GM18508 (cell line): Measurements from ENCODE around the gene PIEZO2.

Source experiments
- ATAC-seq: cut with Tn5 transposase; IDR thresholded peaks from one replicate; pipeline ENCODE4 v1.9.1; 2021; ENCODE audit warnings: moderate number of reproducible peaks; ENCODE audit not compliant: insufficient read depth, unreplicated experiment

Gene PIEZO2

GRCh38 chr18:10826400-10826799 is 323.0 kb downstream of the PIEZO2 start:
- no peak for ATAC-seq

- ATAC-seq: no peak
Observed at GRCh38 chr18:10822456-10822855, 326.9 kb downstream of the PIEZO2 start.

- ATAC-seq: no peak
Observed at GRCh38 chr18:10820681-10821080, 328.7 kb downstream of the PIEZO2 start.

DNA sequence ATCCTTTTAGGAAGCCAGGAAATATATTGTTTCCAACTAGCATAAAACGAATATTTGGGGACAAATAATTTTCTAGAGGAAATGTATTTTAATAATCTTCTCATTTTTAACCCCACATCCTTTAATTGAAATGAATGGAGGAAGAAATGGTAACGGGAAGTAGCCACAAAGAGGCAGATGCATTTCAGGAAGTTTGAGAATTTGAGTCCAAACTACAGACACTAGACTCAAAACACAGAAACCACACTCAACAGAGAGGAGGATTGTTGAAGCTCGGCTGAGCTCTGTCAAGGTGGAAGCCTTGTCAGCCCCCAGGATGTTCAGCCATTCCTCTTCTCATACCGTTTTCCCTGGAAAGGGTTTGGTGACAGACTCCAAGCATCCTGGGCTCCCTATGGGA is 335.0 kb downstream of the PIEZO2 start:
- no peak for ATAC-seq

- ATAC-seq: no peak
Observed at GRCh38 chr18:10805587-10806118, 343.7 kb downstream of the PIEZO2 start.

DNA sequence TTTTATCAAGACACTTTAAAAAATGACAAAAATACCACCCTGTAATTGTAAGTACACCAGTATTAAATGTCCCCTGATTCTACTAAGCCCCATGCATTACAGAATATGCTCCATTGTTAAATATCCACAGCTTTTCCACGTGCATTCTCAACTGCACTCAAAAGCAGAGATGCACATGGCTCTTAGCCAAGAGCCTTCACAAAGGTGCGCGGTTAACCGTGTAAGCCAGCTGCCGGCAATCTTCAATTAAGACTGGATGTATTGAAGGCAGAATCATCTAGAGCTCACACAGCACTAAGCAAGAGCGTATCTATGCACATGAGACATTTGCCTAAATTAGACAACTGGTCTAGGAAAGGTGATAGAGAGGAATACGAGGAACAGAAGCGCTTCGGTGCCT is 345.2 kb downstream of the PIEZO2 start:
- no peak for ATAC-seq

GRCh38 chr18:10798727-10799550 is 350.4 kb downstream of the PIEZO2 start:
- ATAC-seq: no peak

GRCh38 chr18:10797896-10798295 is 351.5 kb downstream of the PIEZO2 start:
- no peak for ATAC-seq

GRCh38 chr18:10794771-10795170 is 354.6 kb downstream of the PIEZO2 start:
- ATAC-seq: no peak

GRCh38 chr18:10793730-10794370 is 355.5 kb downstream of the PIEZO2 start:
- no peak for ATAC-seq

- no peak for ATAC-seq
Observed at GRCh38 chr18:10792181-10792580, 357.2 kb downstream of the PIEZO2 start.

DNA sequence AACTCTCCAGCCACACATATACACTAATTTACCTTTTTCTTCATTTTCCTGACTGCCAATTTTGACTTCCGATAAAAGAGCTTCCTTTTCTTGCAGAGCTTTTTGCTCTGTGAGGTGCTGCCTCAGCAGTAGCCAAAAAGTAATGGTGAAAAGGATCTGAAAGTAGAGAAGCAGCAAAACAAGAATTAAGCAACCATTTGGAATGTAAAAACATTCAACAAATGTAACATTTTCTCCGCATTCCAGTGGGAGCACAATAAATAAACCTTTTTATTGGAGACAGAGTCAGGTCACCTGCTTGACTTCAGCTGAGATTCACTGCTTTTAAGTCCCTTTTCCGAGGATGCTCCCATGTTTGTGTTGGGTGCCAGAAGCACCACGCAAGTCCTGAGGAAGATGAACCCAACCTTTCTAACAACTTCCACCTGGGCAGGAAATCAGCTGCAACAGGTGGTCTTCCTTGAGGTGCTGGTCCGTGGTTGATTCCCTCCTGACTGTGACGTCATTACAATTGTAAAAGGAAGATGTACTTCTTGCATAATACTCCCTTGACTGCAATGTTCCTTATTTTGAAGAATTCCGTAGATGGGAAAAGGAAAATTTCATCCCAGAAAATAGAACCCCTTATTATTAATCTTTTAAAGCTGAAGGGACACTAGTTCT is 358.1 kb downstream of the PIEZO2 start:
- ATAC-seq: no peak

GRCh38 chr18:10789180-10789579 is 360.2 kb downstream of the PIEZO2 start:
- ATAC-seq: no peak

DNA sequence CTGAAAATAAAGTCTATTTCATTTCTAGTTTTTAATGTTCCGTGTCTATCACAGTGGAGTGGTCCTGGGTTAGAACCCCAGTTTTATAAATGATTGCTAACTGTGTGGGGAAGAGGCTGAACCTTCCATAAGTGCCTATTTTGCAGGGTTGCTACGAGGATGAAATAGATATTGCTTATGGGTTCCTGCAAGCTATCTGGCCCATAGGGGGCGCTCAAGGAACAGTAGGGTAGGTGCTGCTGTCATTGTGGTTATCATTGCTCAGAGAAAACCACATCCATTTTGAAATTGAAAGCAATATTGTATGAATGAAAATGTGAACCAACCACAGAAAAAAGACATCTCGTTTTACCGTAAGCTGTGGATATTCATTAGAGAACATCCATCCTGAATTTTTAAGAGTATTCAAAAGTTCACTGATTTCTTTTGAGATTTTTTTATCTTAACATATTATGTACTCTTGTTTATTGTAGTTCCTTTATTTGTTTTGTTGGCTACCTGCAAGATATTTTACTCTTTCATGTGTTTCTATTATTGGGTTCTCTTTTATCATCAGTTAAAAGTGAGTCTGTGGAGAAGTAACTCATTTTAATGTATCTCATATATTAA is 362.0 kb downstream of the PIEZO2 start:
- ATAC-seq: peak; percentile 93

DNA sequence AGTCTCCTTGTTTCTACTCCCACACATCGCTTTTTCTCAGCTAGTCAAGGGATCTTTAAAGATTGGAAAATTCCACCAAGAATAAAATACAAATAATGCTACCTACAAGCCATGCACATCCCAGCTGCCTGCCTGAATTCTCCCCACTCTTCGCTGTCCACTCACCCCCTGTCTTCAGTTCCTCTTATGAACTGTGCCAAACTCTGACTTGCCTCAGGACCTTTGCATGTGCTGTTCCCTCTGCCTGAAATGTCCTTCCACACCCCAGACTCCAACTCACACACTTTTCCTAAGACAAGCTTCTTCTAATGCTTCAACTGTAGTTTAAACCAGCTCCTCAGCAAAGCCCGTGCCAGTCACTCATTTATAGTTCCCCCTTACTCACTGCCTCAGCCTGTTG is 363.6 kb downstream of the PIEZO2 start:
- no peak for ATAC-seq

GRCh38 chr18:10784596-10785202 is 364.7 kb downstream of the PIEZO2 start:
- no peak for ATAC-seq

DNA sequence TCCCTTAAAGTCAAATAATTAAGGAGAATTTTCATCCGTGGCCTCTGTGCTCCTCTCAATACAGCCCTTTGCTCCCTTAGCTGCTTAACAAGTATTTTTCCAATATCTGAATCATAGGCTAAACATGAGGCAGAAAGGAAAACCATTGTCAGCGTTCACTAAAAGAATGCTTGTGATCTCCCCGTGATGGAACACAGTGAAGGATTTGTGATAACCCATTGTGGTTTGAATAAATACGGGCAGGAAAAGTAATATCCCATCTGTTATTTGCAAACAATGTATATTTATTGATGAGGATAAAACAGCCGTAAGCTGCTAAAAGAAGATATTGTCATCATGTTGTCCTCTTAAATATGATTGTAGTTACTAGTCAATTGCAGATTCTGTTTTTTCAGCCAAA is 365.4 kb downstream of the PIEZO2 start:
- ATAC-seq: no peak

GRCh38 chr18:10776493-10776892 is 372.9 kb downstream of the PIEZO2 start:
- ATAC-seq: no peak

DNA sequence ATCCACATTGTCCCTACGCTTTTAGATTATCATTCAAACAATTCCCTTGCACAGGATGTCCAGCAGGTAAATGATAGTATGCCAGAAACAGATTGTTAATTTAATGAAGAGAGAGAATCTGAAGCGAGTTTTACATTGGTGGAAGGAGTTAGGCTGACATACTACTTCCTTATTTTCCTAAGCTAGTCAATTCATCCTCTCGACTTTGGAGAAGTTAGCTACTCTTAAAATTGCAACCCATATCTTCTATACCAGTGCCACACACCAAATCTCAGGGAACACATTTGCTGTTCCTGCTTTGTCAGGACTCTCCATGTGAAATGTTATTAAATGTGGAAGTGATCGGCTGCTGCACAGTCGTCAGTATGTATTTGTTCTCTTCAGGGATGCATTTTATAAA is 374.3 kb downstream of the PIEZO2 start:
- ATAC-seq: no peak

DNA sequence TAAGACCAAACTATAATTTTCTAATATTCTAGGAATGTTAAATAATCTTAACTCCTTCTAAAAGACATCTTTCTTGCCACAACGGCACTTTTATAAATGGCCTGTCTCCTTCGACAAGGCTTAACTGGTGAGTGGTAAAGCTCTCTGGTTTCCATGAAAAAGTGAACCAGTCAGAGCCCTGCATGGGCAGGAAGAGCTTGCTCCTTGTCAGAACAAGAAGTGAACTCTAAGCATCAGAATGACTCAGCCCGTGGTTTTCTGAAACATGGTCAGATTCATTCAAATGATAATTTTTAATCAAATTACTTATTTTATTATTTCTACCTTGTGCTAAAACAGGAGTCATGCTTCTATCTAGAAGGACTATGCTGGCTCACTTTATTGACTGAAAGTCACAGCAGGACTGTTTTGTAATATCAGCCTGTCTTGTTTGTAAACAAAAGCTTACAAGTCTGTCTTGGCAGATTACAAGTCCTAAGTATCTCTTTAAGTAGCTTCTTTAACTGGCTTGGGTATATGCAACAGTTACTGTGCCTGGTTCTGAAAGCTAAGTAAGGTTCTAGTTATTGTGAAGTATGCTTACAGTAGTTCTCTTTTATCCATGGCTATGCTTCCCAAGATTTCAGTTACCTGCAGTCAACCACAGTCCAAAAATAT is 378.2 kb downstream of the PIEZO2 start:
- no peak for ATAC-seq
